Stimulated activated CD4-positive, alpha-beta T cell treated with anti-CD3 and anti-CD28 coated beads, Interleukin-4, amount 100 ng/mL, for 48 hours (primary cell): Measurements from ENCODE around the gene MAP1LC3B2.
A peak's percentile ranks its signal among the peaks of the same experiment; 100 is the strongest.

Source experiments
- DNase-seq, 2 donors: peaks; one replicate each; pipeline ENCODE4 v3.0.0-alpha.2; 2020; ENCODE audit warnings: low read depth in 2 of 2

The MAP1LC3B2 gene

GRCh38 chr12:116595672-116596071, 36.5 kb downstream of the MAP1LC3B2 start:
- no peak for DNase-seq

GRCh38 chr12:116597886-116598285, 38.7 kb downstream of the MAP1LC3B2 start:
- no peak for DNase-seq

GRCh38 chr12:116598311-116599284, 39.4 kb downstream of the MAP1LC3B2 start:
- DNase-seq, result no peak

GRCh38 chr12:116599285-116600136, 40.3 kb downstream of the MAP1LC3B2 start:
- DNase-seq, result peak; percentile 52 to 57

- no peak for DNase-seq
Observed at GRCh38 chr12:116600959-116601918, 42.1 kb downstream of the MAP1LC3B2 start.

GRCh38 chr12:116601933-116602810, 43.0 kb downstream of the MAP1LC3B2 start:
- no peak for DNase-seq

GRCh38 chr12:116603546-116604177, 44.5 kb downstream of the MAP1LC3B2 start:
- no peak for DNase-seq

- no peak for DNase-seq
Observed at GRCh38 chr12:116604178-116604895, 45.2 kb downstream of the MAP1LC3B2 start.

GRCh38 chr12:116604951-116605641, 45.9 kb downstream of the MAP1LC3B2 start:
- DNase-seq, result no peak

- DNase-seq, result no peak
Observed at GRCh38 chr12:116606397-116606796, 47.2 kb downstream of the MAP1LC3B2 start.

GRCh38 chr12:116607039-116607438, 47.9 kb downstream of the MAP1LC3B2 start:
- DNase-seq, result no peak

- no peak for DNase-seq
Observed at GRCh38 chr12:116609319-116610114, 50.3 kb downstream of the MAP1LC3B2 start.

GRCh38 chr12:116610971-116611541, 51.9 kb downstream of the MAP1LC3B2 start:
- DNase-seq, result no peak

- DNase-seq, result no peak
Observed at GRCh38 chr12:116612436-116612835, 53.3 kb downstream of the MAP1LC3B2 start.

GRCh38 chr12:116613256-116613655, 54.1 kb downstream of the MAP1LC3B2 start:
- DNase-seq, result no peak

- no peak for DNase-seq
Observed at GRCh38 chr12:116614194-116614915, 55.2 kb downstream of the MAP1LC3B2 start.
